Fibroblast of skin of back (primary cell): ENCODE data around the gene ROBO2.

Source experiments
- DNase-seq: peaks from one replicate; pipeline ENCODE4 v3.0.0-alpha.2; 2013

Gene ROBO2

GRCh38 chr3:77421916-77422315, 382.0 kb downstream of the ROBO2 start:
- DNase-seq, result no peak

- no peak for DNase-seq
Measured at GRCh38 chr3:77426531-77426930, 386.6 kb downstream of the ROBO2 start.

- no peak for DNase-seq
Measured at GRCh38 chr3:77427528-77427927, 387.6 kb downstream of the ROBO2 start.

GRCh38 chr3:77436908-77437307, 397.0 kb downstream of the ROBO2 start:
- peak; percentile 29 for DNase-seq

- DNase-seq, result no peak
Measured at GRCh38 chr3:77446084-77446483, 406.2 kb downstream of the ROBO2 start.

- no peak for DNase-seq
Measured at GRCh38 chr3:77446761-77447160, 406.9 kb downstream of the ROBO2 start.

- no peak for DNase-seq
Measured at GRCh38 chr3:77449459-77450350, 409.8 kb downstream of the ROBO2 start.

GRCh38 chr3:77456431-77456830, 416.5 kb downstream of the ROBO2 start:
- DNase-seq, result no peak

GRCh38 chr3:77456906-77457305, 417.0 kb downstream of the ROBO2 start:
- no peak for DNase-seq

- peak; percentile 27 for DNase-seq
Measured at GRCh38 chr3:77459926-77460325, 420.0 kb downstream of the ROBO2 start.

GRCh38 chr3:77460326-77460725, 420.4 kb downstream of the ROBO2 start:
- DNase-seq, result peak; percentile 83

- DNase-seq, result no peak
Measured at GRCh38 chr3:77462951-77463350, 423.1 kb downstream of the ROBO2 start.

GRCh38 chr3:77464111-77464688, 424.3 kb downstream of the ROBO2 start:
- DNase-seq, result no peak

- DNase-seq, result no peak
Measured at GRCh38 chr3:77466562-77467115, 426.7 kb downstream of the ROBO2 start.

GRCh38 chr3:77467702-77468625, 428.1 kb downstream of the ROBO2 start:
- peak; percentile 38 for DNase-seq

GRCh38 chr3:77468626-77469020, 428.7 kb downstream of the ROBO2 start:
- no peak for DNase-seq

- DNase-seq, result no peak
Measured at GRCh38 chr3:77475507-77475906, 435.6 kb downstream of the ROBO2 start.

GRCh38 chr3:77479021-77479420, 439.1 kb downstream of the ROBO2 start:
- no peak for DNase-seq

GRCh38 chr3:77489216-77489615, 449.3 kb downstream of the ROBO2 start:
- DNase-seq, result no peak

GRCh38 chr3:77491961-77492360, 452.1 kb downstream of the ROBO2 start:
- no peak for DNase-seq

GRCh38 chr3:77500721-77501120, 460.8 kb downstream of the ROBO2 start:
- no peak for DNase-seq

- no peak for DNase-seq
Measured at GRCh38 chr3:77506384-77506783, 466.5 kb downstream of the ROBO2 start.

GRCh38 chr3:77513542-77513941, 473.6 kb downstream of the ROBO2 start:
- DNase-seq, result peak; percentile 72
